Naive thymus-derived CD8-positive, alpha-beta T cell (primary cell): ENCODE results near the gene RALGAPA2. TPM values are rescaled to one million over a fixed set of nuclear protein-coding genes. Genes with fewer than 3 reads are reported as not detected.

Source experiments
- ATAC-seq, 2 donors: fragments of 150-1000 bp; cut with Tn5 transposase in 1 of 2; sonication (Bioruptor Pico), chemical (Tn5 transposase) in 1 of 2; 1 replicate in 1 of 2; 2 replicates in 1 of 2; pipeline ENCODE4 v1.10.0; 2021; ENCODE audit warnings: mild to moderate bottlenecking in 2 of 2, moderate library complexity in 2 of 2
- POLR2A ChIA-PET: fragments of 350-600 bp; sonication (Branson Sonifier 250); formaldehyde crosslinking; loops from one replicate; lab custom pipeline; 2021; ENCODE audit warnings: antibody characterized with exemption; lab: Charles Lee
- DNase-seq, 10 donors: peaks; one replicate each; pipeline versions ENCODE4 v3.0.0 to v3.0.0-alpha.2; 2020 to 2022
- H3K27ac Mint-ChIP-seq, 10 donors: one replicate each; pipeline ENCODE4 v1.8.0; 2020 to 2022; ENCODE audit warnings: mild to moderate bottlenecking in 10 of 10, mixed read lengths in 10 of 10, moderate library complexity in 4 of 10, inconsistent platforms in 1 of 10
- H3K27me3 Mint-ChIP-seq, 5 donors: one replicate each; pipeline ENCODE4 v1.8.0; 2021 to 2022; ENCODE audit warnings: mixed read lengths in 5 of 5
- H3K36me3 Mint-ChIP-seq, 3 donors: one replicate each; pipeline ENCODE4 v1.8.0; 2020 to 2022; ENCODE audit warnings: mixed read lengths in 3 of 3, mild to moderate bottlenecking in 2 of 3, inconsistent platforms in 1 of 3
- H3K4me1 Mint-ChIP-seq, 4 donors: one replicate each; pipeline ENCODE4 v1.8.0; 2021 to 2022; ENCODE audit warnings: mixed read lengths in 4 of 4
- H3K4me3 Mint-ChIP-seq, 10 donors: one replicate each; pipeline ENCODE4 v1.8.0; 2020 to 2022; ENCODE audit warnings: mild to moderate bottlenecking in 10 of 10, mixed read lengths in 10 of 10, moderate library complexity in 6 of 10, inconsistent platforms in 1 of 10
- H3K9me3 Mint-ChIP-seq, 9 donors: one replicate each; pipeline ENCODE4 v1.8.0; 2020 to 2022; ENCODE audit warnings: mixed read lengths in 9 of 9, mild to moderate bottlenecking in 3 of 9, inconsistent platforms in 1 of 9, moderate library complexity in 1 of 9
- polyA plus RNA-seq, 3 donors: library from polyadenylated mRNA; unstranded; fragments of 300-500 nt; fragmentation: Illumina TruSeq; gene quantifications; one replicate each; pipeline ENCODE4 v1.2.3, GENCODE V29; 2021
- total RNA-seq, 8 experiments: library from RNA in 2 of 8; stranded (reverse) in 2 of 8; gene quantifications; one replicate each; pipeline ENCODE4 v1.2.3 and lab custom pipeline; 2021 to 2026

RALGAPA2 gene
- total and polyA plus RNA-seq, 5 experiments from 2014 or later = 4.5 to 32.0 (median 6.8) TPM

DNA sequence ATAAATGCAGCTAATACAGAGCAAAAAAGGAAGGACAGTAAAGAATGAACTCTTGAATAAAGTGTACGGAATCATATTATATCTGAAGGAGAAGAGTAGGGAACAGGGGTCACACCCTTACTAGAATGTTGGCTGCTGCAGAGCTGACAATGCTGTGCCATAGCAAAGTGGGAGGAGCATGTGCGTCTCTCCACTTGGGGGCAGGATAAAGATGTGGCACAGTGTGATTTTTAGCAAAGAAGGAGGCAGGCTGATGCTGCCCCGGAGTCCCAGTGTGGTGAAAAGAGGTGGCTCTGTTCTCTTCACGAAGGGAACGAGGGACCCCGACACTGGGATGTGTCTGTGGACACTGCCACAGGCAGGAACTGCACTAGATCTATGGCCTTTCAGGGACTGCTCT lies 277.0 kb downstream of the RALGAPA2 start:
- H3K27ac Mint-ChIP-seq = peak overlapping the region in 1 of 10 donors; percentile 54
- ATAC-seq (no peak), DNase-seq (no peak)
- no peaks in the 10 kb centered on the region for H3K27me3 Mint-ChIP-seq
- POLR2A ChIA-PET = no interaction called here
- H3K9me3 Mint-ChIP-seq = no peaks in the 10 kb centered on the region
- H3K4me1 Mint-ChIP-seq = peaks cover 0 to 8% (median 0%) of the 10 kb centered on the region in 4 donors
- no peak overlapping the region for H3K4me3 Mint-ChIP-seq
- H3K36me3 Mint-ChIP-seq = peaks cover 9 to 52% (median 37%) of the 10 kb centered on the region in 3 donors

DNA sequence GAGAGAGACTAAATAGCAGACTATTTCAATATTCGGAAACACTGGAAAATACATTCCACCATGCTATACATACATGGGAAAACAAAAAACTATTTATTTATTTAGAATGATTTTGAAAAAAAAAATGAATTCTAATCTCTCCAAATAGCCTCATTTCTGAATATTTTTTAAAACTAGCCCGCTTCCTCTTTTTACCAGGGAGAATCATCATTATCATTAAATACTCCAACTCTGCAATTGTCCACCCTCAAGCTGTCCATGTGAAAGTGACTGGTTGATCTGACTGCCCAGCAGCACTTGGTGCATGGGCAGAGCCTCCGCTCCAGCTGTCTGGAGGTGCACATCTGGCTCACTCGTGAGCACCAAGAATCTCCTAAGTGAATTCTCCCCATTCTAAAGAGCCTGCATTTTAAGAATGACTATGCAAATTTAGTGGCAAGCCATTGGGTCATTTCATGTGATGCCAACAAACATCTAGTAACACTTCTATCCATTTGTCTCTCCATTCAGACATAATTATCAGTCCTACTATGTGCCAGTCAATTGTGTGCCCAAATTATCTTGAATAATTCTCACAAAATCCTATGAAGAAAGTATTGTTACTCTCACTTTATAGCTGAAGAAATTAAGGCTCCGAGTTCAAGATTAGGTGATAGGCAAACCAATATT lies 279.7 kb downstream of the RALGAPA2 start:
- DNase-seq (no peak), ATAC-seq (no peak)
- H3K27me3 Mint-ChIP-seq = no peaks in the 10 kb centered on the region
- H3K9me3 Mint-ChIP-seq = no peaks in the 10 kb centered on the region
- POLR2A ChIA-PET = no interaction called here
- peaks cover 0 to 8% (median 0%) of the 10 kb centered on the region in 4 donors for H3K4me1 Mint-ChIP-seq
- H3K27ac Mint-ChIP-seq = no peak overlapping the region
- no peak overlapping the region for H3K4me3 Mint-ChIP-seq
- H3K36me3 Mint-ChIP-seq = peaks cover 9 to 54% (median 32%) of the 10 kb centered on the region in 3 donors

DNA sequence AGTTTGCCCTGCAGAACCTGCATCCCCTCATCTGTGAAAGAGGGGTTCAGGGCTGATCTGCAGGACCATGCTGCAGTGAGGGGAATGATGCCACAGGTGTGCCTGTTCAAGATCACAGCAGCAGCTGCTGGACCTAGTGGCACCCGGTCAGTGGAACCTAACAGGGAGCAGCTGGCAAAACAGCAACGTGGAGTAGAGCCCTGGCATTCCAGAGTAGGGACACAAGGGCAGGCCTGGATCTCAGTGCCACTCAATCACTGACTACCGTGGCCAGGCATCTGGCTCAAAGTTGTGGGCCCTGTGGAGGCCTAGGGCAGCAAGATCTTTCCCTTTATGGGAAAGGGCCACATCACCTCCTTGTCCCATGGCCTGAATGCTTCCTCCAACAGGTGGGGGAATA lies 282.4 kb downstream of the RALGAPA2 start:
- Mint-ChIP-seq H3K27ac (no peak overlapping the region), H3K36me3 (peaks cover 5 to 44% (median 17%) of the 10 kb centered on the region in 3 donors), H3K9me3 (no peaks in the 10 kb centered on the region), H3K4me3 (no peak overlapping the region), H3K4me1 (peaks cover 0 to 1% (median 0%) of the 10 kb centered on the region in 4 donors), H3K27me3 (no peaks in the 10 kb centered on the region)
- POLR2A ChIA-PET = no interaction called here
- DNase-seq (no peak), ATAC-seq (no peak)

DNA sequence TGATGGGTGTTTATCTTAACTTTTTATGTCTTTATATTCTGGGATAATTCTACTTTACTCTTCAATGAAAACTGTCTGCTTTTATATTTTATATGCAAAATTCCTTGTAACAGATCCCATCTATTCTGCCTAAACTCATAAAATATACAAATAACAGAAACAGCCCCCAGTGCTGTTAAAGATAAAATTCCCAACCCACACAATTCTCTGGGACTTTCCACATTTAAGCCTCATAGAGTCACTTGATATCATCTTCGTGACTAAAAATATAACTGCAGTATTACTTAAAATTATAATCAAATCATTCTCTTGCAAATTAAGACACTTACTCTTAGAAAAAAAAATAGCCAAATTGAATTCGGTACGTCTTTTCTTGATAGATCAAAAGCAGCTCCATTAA lies 284.4 kb downstream of the RALGAPA2 start:
- no peak overlapping the region for H3K27ac Mint-ChIP-seq
- POLR2A ChIA-PET = no interaction called here
- peaks cover 5 to 41% (median 13%) of the 10 kb centered on the region in 3 donors for H3K36me3 Mint-ChIP-seq
- ATAC-seq (no peak), DNase-seq (no peak)
- H3K27me3 Mint-ChIP-seq = no peaks in the 10 kb centered on the region
- no peak overlapping the region for H3K4me3 Mint-ChIP-seq
- H3K9me3 Mint-ChIP-seq = no peaks in the 10 kb centered on the region
- peaks cover 0 to 2% (median 0%) of the 10 kb centered on the region in 4 donors for H3K4me1 Mint-ChIP-seq

DNA sequence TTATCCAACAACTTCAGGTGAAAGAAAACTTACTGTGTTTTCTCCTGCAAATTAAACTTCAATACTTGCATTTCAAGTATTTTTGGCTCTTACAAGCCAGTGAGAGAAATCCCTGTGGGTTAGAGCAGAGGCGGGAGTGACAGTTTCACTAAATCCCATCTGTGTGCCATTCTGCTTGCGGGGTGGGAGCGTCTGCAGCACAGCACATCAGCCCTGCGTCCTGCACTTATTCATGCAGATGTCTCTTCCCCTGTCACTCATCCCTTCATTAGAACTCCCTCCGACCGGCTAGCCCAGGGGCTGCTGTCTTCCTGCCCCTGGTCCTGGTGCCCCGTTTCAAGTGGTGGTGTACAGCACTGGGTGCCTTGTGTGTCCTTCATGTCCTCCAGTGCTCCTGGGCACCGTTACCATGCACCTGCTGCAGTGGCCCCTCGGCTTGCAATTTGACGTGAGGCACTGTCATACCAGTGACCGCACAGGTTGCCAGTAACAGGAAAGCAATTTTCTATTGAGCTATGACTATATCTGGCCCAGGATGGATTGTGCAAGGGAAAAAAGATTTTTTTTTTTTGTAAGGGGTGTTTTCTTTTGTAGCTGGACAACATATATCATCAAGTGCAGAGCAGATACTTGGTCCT lies 285.1 kb downstream of the RALGAPA2 start:
- ATAC-seq (no peak), DNase-seq (no peak)
- Mint-ChIP-seq H3K9me3 (no peaks in the 10 kb centered on the region), H3K4me3 (no peak overlapping the region), H3K27ac (no peak overlapping the region), H3K4me1 (peaks cover 0 to 5% (median 3%) of the 10 kb centered on the region in 4 donors), H3K27me3 (no peaks in the 10 kb centered on the region), H3K36me3 (peaks cover 9 to 42% (median 16%) of the 10 kb centered on the region in 3 donors)
- POLR2A ChIA-PET = no interaction called here

DNA sequence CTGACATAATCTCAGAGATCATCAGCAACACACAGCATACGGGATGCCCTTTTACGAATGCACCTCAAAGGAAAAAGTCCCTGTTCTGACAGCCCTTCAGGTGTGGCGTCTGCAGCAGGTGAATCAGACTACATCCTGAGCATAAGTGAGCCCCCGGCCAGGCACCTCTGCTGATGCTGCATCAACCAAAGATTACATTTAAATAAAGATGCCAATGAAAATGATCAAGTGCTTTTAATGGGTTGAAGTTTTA lies 285.9 kb downstream of the RALGAPA2 start:
- Mint-ChIP-seq H3K4me1 (peaks cover 0 to 5% (median 3%) of the 10 kb centered on the region in 4 donors), H3K27me3 (no peaks in the 10 kb centered on the region), H3K36me3 (peaks cover 9 to 44% (median 17%) of the 10 kb centered on the region in 3 donors), H3K4me3 (no peak overlapping the region), H3K27ac (no peak overlapping the region), H3K9me3 (no peaks in the 10 kb centered on the region)
- DNase-seq (no peak), ATAC-seq (no peak)
- POLR2A ChIA-PET = no interaction called here

DNA sequence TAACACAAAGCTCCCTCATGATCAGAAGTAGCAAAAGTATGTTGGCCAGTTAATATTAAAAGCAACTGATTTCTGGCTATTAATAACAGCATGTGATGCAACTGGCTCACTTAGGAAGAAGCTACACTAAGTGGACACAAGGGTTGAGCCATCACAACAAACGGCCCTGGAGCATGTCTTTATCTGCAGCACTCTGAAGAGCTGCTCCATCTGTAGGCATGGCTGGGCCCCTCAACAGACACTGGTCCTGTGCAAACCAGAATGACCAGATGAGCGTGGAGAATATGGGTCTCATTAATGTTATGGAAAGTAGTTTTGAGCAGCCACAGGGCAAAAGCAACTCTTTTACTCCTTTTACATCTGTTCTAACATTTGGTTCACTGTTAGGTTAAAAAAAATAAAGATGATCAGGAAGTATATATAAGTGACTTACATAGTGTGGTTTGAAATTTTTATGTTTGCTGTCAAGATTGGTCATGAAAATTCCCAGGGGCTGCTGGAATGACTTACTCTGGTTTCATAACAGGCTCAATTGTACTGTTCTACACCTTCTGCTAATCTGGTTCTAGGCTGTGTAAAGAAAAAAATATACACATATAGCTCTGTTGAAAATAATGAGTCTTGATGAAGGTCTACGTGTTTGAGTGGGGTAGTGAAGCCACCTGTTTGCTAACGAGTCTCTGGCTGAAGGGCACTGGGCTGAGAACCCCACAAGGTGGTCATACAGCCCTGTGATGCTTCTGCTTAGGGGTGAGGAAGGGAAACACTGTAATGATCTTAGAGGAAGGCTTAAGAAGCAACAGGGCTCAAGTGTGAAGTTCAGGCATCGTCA lies 286.4 kb downstream of the RALGAPA2 start:
- no peaks in the 10 kb centered on the region for H3K9me3 Mint-ChIP-seq
- H3K4me1 Mint-ChIP-seq = peaks cover 0 to 5% (median 3%) of the 10 kb centered on the region in 4 donors
- POLR2A ChIA-PET = no interaction called here
- peak overlapping the region in 1 of 10 donors; percentile 29 for H3K27ac Mint-ChIP-seq
- H3K27me3 Mint-ChIP-seq = no peaks in the 10 kb centered on the region
- ATAC-seq (no peak), DNase-seq (no peak)
- H3K36me3 Mint-ChIP-seq = peaks cover 7 to 47% (median 17%) of the 10 kb centered on the region in 3 donors
- no peak overlapping the region for H3K4me3 Mint-ChIP-seq

DNA sequence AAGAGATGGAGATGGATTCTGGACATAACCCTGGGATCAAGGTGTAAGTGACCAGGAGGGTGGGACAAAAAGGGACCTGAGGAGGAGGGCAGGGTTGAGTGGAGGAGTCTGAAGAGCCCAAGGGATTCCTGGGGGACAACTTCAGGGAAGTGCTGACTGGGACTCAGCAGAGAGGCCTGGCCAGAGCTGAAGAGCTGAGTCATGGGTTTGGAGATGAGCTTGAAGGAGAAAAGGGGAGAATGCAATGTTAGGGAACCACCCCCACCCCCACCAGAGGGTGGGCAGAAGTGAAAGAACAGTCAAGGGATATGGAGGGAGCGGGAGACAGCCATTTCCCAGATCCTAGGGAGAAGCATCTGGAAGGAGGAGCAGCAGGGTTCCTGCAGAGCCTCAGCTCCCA lies 289.3 kb downstream of the RALGAPA2 start:
- POLR2A ChIA-PET = no interaction called here
- H3K4me3 Mint-ChIP-seq = no peak overlapping the region
- H3K4me1 Mint-ChIP-seq = peaks cover 0 to 13% (median 12%) of the 10 kb centered on the region in 4 donors
- H3K27me3 Mint-ChIP-seq = no peaks in the 10 kb centered on the region
- peaks cover 4 to 46% (median 18%) of the 10 kb centered on the region in 3 donors for H3K36me3 Mint-ChIP-seq
- DNase-seq (no peak), ATAC-seq (no peak)
- H3K9me3 Mint-ChIP-seq = no peaks in the 10 kb centered on the region
- no peak overlapping the region for H3K27ac Mint-ChIP-seq

DNA sequence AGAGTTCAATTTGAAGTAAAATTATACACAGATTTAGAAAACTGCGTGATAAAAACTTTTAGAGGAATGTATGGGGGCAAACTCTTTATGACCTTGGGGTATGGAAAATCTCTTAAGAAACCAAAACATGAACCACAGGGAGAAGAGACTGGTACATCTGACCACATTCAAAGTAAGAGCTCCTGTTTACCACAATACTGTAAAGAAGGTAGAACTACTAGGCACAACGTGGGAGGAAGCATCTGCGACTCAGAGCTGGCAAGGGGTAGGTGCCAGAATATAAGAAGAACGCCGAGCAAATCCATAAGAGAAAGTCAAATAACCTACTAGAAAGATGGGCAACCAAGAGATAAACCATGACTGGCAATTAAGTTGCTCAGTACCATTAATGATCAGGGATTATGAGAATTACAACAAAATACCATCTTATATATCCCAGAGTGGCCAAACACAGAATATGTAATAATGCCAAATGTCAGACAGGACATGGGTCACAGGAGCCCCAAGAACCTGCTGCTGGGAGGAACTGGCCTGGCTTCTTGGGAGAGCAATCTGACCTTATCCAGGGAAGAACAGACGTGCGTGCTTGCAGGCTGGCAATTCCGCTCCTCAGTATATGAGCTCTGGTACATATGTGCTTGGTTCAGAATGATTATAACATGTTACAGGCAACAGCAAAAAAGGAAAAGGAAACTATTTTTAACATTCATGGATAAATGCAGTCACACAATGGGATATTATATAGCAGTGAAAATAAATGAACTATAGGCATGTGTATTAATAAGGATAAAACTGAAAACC lies 294.4 kb downstream of the RALGAPA2 start:
- DNase-seq (no peak), ATAC-seq (no peak)
- H3K36me3 Mint-ChIP-seq = peaks cover 8 to 39% (median 16%) of the 10 kb centered on the region in 3 donors
- no peak overlapping the region for H3K4me3 Mint-ChIP-seq
- no peaks in the 10 kb centered on the region for H3K9me3 Mint-ChIP-seq
- H3K4me1 Mint-ChIP-seq = peaks cover 0 to 19% (median 15%) of the 10 kb centered on the region in 4 donors
- POLR2A ChIA-PET = no interaction called here
- H3K27me3 Mint-ChIP-seq = no peaks in the 10 kb centered on the region
- H3K27ac Mint-ChIP-seq = peak overlapping the region in 2 of 10 donors; percentile 17 to 35

DNA sequence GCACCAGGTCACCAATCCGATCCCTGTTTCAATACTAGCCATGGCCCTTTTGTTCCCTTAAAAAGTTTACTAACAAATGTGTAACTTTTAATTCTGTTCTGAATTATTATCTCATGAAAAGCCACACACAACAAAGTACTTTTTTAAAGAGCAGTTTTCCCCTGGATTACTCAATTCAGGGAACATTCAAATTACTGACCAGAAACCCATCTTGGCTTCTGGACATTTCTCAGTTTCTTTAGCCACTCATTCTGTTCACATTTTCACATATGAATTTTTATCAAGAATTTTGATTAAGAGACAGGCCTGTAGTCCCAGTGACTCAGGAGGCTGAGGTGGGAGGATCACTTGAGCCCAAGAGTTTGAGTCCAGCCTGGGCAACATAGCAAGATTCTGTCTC lies 297.1 kb downstream of the RALGAPA2 start:
- no peak for ATAC-seq
- Mint-ChIP-seq H3K27ac (no peak overlapping the region), H3K27me3 (no peaks in the 10 kb centered on the region), H3K9me3 (no peaks in the 10 kb centered on the region), H3K4me3 (no peak overlapping the region), H3K4me1 (peaks cover 0 to 16% (median 11%) of the 10 kb centered on the region in 4 donors), H3K36me3 (peaks cover 4 to 42% (median 13%) of the 10 kb centered on the region in 3 donors)
- DNase-seq = no peak
- POLR2A ChIA-PET = no interaction called here

DNA sequence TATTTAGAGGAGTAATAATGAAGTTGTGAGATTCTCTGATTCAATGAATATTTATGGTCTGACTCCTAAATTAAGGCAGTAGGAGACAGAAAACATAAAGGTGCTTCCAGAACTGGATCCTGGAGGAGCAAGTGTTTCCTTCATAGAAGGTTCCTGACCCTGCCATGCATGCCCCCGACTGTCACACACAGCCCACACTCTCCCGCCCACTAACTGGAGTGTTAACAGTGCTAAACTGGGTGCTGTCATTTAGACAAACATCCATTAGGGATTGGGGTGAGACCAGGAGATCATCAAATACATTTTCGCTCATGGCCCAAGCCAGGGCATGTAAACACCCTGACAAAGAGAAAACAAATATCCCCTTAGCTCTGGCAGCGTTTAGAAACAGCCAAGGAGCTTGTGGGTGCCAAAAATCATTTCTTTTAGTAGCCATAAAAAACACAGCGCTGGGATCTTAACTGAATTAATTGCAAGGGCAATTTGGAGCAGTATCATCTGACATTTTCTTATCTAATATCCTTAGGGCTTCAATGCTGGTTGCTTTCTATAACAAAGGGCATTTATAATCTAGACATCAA lies 297.7 kb downstream of the RALGAPA2 start:
- Mint-ChIP-seq H3K9me3 (no peaks in the 10 kb centered on the region), H3K4me3 (no peak overlapping the region), H3K36me3 (peaks cover 4 to 39% (median 13%) of the 10 kb centered on the region in 3 donors), H3K27me3 (no peaks in the 10 kb centered on the region), H3K27ac (no peak overlapping the region), H3K4me1 (peaks cover 0 to 11% (median 9%) of the 10 kb centered on the region in 4 donors)
- no peak for ATAC-seq
- POLR2A ChIA-PET = no interaction called here
- no peak for DNase-seq

DNA sequence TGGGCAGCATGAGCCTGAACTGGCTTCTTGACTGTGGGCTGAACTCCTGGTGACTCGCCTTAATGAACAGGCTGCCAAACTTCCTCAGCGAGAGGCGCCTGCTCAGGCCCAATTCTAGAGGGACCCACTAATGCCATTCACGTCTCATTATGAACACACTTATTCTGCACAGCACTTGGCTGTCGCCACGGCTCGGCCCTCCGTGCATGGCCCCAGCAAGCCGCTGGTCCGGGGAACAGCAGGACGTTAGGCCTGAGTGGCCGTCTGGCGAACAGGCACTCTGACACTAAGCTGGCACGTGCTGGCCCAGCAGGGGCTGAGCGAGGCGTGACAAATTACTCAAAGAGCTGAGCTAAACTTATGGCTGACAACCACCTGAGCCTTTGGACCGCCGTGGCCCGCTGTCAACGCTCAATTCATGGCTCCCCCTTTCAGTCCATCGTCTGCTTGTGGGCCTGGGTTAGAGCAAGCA lies 298.6 kb downstream of the RALGAPA2 start:
- no peak for DNase-seq
- ATAC-seq = no peak
- no peak overlapping the region for H3K27ac Mint-ChIP-seq
- H3K9me3 Mint-ChIP-seq = no peaks in the 10 kb centered on the region
- H3K36me3 Mint-ChIP-seq = peaks cover 4 to 39% (median 13%) of the 10 kb centered on the region in 3 donors
- H3K4me1 Mint-ChIP-seq = peaks cover 0 to 10% (median 7%) of the 10 kb centered on the region in 4 donors
- no peaks in the 10 kb centered on the region for H3K27me3 Mint-ChIP-seq
- H3K4me3 Mint-ChIP-seq = no peak overlapping the region
- POLR2A ChIA-PET = no interaction called here
